ENCODE data around the gene ACTR8.

Gene ACTR8

GRCh38 chr3:53833700-53834099 lies 48.3 kb downstream of the ACTR8 start:
- no peak for DNase-seq

DNA sequence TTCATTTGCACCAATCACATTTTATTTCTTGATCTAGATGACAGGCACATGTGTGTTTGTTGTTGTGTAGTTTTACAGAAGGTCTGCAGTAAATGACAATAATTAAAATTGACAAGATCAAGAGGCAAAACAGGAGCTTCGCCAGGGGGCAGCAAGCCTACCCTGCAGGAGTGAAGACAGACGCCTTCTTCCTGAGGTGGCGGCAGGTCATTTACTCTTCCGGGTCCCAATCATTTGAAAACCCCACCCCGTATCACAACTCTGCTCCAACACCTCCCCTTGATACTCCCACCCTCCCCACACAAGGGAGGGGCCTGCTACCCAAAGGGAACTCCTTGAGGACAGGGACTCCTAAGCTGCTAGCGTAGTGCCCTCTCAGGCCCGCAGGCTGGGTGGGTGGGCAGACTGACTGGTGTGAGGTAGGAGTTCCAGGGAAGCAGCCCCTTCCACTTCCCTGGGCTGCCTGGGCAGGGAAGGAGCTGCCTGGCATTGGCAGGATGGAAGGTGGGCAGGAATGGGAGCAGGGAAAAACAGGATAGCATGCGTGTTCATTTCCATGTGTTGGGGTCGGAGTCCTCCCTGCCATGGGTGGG lies 48.8 kb downstream of the ACTR8 start:
- no peak for DNase-seq

DNA sequence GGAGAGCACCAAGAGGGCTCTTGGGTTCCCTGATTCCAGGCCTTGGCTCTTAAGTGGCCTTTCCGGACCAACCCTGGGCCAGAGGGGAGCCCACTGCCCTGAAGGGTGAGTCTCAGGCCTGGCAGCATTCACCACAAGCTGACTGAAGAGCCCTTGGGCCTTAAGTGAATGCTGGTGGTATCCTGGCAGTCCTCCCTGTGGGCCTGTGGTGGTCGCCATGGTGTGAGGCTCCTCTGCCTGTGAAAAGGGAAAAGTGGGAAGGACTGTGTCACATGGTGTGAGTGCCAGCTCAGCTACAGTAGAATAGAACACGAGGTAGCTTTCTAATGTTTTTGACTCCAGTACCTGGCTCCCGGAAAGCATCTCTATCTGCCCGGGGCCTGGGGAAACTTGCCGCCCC lies 51.0 kb downstream of the ACTR8 start:
- no peak for DNase-seq

- no peak for DNase-seq
Observed at GRCh38 chr3:53829605-53830004, 52.3 kb downstream of the ACTR8 start.

DNA sequence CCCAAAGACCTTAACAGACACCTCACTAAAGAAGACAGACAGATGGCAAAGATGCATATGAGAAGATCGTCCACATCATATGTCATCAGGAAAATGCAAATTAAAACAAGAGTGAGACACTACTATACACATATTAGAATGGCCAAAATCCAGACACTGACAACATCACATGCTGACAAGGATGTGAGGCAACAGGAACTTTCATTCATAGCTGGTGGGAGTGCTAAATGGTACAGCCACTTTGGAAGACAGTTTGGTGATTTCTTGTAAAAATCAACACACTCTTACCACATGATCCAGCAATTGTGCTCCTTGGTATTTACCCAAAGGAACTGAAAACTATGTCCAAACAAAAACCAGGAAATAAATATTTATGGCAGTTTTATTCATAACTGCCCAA lies 53.4 kb downstream of the ACTR8 start:
- DNase-seq: no peak

DNA sequence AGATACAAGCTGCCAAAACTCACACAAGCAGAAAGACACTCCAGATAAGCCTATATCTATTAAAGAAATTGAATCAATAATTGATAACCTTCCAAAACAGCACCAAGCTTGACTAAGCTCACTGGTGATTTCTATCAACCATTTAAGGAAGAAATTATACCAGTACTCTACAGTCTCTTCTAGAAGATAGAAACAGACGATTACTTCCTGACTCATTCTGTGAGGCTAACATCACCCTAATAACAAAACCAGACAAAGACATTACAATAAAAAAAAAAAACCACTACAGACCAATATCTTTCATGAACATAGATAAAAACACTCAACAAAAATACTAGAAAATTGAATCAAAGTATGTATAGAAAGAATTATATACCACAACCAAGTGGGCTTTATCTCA lies 55.9 kb downstream of the ACTR8 start:
- DNase-seq: no peak

DNA sequence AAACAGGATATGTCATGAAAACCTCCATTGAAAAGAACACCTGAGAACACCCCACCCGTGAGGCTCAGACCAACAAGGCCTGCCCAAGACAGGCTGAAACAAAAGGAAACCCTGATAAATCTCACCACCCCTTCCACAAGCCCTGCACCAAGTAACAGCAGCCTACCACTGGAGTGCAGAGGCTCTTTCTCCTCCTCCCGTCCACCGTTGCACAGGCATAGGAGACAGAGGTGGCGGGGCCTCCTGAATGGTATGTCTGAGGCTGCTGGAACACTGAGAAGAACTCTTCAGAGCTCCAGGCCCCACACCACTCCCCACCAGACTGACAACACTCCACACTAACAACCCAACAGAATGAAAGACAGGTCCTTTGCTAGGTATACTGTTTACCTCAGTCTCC lies 57.2 kb downstream of the ACTR8 start:
- no peak for DNase-seq

- DNase-seq: no peak
Observed at GRCh38 chr3:53823956-53824657, 57.8 kb downstream of the ACTR8 start.

- DNase-seq: no peak
Observed at GRCh38 chr3:53823026-53823955, 58.7 kb downstream of the ACTR8 start.

GRCh38 chr3:53822331-53822741 lies 59.6 kb downstream of the ACTR8 start:
- no peak for DNase-seq

DNA sequence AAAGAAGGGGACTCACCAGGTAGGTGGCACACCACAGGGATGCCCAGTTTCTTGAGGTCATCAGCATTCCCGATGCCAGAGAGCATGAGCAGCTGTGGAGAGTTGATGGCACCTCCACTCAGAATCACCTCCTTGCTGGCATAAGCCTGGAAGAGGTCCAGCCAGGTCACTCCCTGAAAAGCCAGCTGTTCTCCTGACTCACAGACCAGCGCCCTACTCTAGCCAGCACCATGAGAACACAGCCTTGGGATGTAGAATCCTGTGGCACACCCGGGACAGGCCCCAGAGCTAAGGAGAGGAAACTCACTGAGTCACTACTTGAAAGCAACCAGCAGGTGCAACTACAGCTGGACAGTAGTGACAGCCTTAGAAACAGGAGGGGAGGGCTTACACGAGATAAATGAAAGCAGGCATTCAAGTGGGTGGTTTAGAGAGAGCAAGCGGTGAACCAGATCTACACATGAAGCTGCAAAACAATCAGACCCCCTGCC lies 60.3 kb downstream of the ACTR8 start:
- DNase-seq: no peak

GRCh38 chr3:53820756-53821580 lies 61.0 kb downstream of the ACTR8 start:
- DNase-seq: no peak

GRCh38 chr3:53820084-53820483 lies 61.9 kb downstream of the ACTR8 start:
- DNase-seq: no peak

- no peak for DNase-seq
Observed at GRCh38 chr3:53819163-53819868, 62.6 kb downstream of the ACTR8 start.

DNA sequence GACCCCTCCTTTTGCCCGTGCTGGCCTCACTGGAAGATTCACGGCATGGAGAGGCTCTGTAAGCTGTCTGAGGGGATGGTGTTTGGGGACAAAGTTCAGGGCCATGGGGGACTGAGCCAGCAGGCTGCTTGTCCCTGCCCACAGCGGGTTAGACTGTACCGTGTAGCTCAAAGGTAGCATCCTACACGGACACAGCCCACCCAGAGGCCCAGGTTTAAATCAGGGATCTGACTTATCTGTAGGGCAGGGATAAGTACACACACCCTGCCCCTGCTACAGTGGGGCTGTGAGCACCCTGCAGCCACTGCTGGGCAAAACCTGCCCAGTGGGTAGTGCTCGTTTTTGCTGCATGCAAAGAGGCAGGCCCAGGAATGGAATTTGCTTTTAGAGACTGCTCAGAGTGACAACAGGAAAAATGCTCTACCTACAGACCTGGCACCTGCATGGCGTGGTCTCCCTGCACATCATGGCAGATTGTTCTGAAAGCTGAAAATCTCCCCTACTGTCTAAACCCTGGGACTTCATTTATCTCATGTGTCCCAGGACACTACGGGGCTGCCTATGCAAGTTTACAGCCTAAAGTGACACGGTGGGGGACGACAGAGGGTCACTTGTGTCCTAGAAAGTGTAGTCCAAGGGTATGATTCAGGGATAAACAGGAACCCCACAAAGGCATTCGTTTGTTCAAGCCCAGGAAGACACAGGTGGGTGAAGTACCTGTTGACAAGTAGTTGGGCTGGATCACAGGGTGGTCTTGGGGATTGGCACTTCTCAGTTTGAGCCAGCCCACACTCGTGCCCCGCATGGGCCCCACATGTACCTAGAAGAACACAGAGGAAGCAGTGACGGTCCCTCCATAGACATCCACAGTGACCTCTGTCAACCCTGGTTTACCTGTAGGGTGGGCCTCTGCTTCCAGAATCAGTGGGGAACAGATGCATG lies 63.5 kb downstream of the ACTR8 start:
- DNase-seq: no peak

DNA sequence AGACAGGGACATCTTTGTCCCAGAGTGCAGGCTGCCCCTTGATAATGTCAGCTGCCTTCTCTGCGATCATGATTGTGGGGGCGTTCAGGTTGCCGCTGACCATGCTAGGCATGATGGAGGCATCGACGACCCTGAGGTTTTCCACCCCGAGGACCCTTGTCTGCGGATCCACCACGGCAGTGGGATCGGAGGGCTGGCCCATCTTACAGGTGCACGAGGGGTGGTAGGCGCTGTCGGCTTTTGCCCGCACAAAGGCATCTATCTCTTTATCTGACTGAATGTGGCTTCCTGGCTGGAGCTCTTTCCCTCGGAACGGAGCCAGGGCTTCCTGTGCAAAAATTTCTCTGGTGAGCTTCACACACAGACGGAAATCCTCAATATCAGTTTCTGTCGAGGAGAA lies 64.1 kb downstream of the ACTR8 start:
- no peak for DNase-seq

DNA sequence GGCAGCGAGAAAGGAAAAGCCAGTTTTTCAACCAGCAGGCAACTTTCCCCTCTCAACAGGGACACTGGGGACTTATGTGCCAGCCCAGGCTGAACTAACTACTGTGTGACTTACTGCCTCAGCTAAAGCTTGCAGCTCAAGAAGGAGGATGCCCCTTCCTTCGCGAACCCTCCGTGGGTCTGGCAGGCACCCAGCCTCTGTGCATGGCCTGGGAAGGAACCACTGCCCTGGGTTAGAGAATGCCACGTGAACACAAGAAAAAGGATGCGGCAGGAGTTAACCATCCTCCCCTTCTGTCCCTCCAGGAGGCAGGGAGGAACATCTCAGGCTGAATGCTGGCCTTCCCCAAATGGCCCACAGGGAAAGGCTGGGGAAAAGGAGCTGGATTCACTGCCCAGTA lies 64.7 kb downstream of the ACTR8 start:
- DNase-seq: no peak

All from CD4-positive, alpha-beta T cell treated with Interleukin-6 for 4 hours (primary cell).